HEK293 (cell line): Measurements from ENCODE around the gene GPRASP2.

ENCODE experiments used
- RBAK ChIP-seq: fragments of 450-650 bp; formaldehyde crosslinking; IDR thresholded peaks from 2 replicates; pipeline ENCODE4 v1.5.1; 2016; ENCODE audit warnings: missing biosample characterization, missing genetic modification characterization
- REPIN1 ChIP-seq: fragments of 450-650 bp; formaldehyde crosslinking; IDR thresholded peaks from 2 replicates; pipeline ENCODE4 v1.5.1; 2017; ENCODE audit warnings: missing biosample characterization, missing genetic modification characterization, low read depth
- ZFP3 ChIP-seq: fragments of 450-650 bp; formaldehyde crosslinking; IDR thresholded peaks from 2 replicates; pipeline ENCODE4 v1.5.1; 2016; ENCODE audit warnings: low read depth, missing biosample characterization, missing genetic modification characterization
- ZNF175 ChIP-seq: fragments of 450-650 bp; formaldehyde crosslinking; IDR thresholded peaks from 2 replicates; pipeline ENCODE4 v1.5.1; 2016; ENCODE audit warnings: missing biosample characterization, missing genetic modification characterization
- ZNF24 ChIP-seq: fragments of 450-650 bp; formaldehyde crosslinking; IDR thresholded peaks from 2 replicates; pipeline ENCODE4 v1.5.1; 2016; ENCODE audit warnings: missing biosample characterization, missing genetic modification characterization
- ZNF302 ChIP-seq: fragments of 450-650 bp; formaldehyde crosslinking; IDR thresholded peaks from 2 replicates; pipeline ENCODE4 v1.5.1; 2016; ENCODE audit warnings: missing biosample characterization, missing genetic modification characterization, low read depth
- ZNF621 ChIP-seq: fragments of 450-650 bp; formaldehyde crosslinking; IDR thresholded peaks from 2 replicates; pipeline ENCODE4 v1.5.1; 2017; ENCODE audit warnings: missing biosample characterization, missing genetic modification characterization
- ZNF776 ChIP-seq: fragments of 450-650 bp; formaldehyde crosslinking; IDR thresholded peaks from 2 replicates; pipeline ENCODE4 v1.5.0; 2017; ENCODE audit warnings: missing biosample characterization, missing genetic modification characterization, borderline replicate concordance
- ZNF830 ChIP-seq: fragments of 450-650 bp; IDR thresholded peaks from 2 replicates; pipeline ENCODE4 v1.5.0; 2018; ENCODE audit warnings: missing biosample characterization, missing genetic modification characterization, low read depth, mild to moderate bottlenecking, moderate library complexity
- ZSCAN5A ChIP-seq: fragments of 450-650 bp; formaldehyde crosslinking; IDR thresholded peaks from 2 replicates; pipeline ENCODE4 v1.5.1; 2016; ENCODE audit warnings: missing biosample characterization, missing genetic modification characterization
- TF ChIP-seq, protein P1 (sequence below): fragments of 450-650 bp; formaldehyde crosslinking; IDR thresholded peaks from 2 replicates; pipeline ENCODE4 v1.5.1; 2016; ENCODE audit warnings: missing biosample characterization, missing genetic modification characterization
- TF ChIP-seq, protein P2 (sequence below): fragments of 450-650 bp; formaldehyde crosslinking; IDR thresholded peaks from 2 replicates; pipeline ENCODE4 v1.5.1; 2017; ENCODE audit warnings: missing biosample characterization, mild to moderate bottlenecking, missing genetic modification characterization, moderate library complexity

DNA sequence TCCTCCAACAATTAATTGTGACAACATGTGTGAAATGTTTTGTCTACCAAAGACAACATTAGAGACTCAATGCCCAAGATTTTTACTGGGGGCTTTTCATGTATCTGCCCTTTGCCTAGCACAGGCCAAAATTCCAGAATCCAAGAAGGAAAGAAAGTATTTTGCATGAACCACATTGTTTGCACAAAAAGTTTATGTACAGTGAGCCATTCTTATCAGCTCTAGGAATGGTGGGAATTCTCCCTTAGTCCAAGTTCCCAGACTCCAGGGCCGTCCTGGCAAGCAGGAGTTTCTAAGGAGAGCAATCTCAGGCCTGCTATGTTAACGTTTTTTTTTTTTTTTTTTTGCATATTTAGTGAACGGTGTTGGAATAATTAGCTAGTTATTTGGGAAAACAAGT lies 39.4 kb upstream of the GPRASP2 start:
- TF ChIP-seq, protein P1, sequence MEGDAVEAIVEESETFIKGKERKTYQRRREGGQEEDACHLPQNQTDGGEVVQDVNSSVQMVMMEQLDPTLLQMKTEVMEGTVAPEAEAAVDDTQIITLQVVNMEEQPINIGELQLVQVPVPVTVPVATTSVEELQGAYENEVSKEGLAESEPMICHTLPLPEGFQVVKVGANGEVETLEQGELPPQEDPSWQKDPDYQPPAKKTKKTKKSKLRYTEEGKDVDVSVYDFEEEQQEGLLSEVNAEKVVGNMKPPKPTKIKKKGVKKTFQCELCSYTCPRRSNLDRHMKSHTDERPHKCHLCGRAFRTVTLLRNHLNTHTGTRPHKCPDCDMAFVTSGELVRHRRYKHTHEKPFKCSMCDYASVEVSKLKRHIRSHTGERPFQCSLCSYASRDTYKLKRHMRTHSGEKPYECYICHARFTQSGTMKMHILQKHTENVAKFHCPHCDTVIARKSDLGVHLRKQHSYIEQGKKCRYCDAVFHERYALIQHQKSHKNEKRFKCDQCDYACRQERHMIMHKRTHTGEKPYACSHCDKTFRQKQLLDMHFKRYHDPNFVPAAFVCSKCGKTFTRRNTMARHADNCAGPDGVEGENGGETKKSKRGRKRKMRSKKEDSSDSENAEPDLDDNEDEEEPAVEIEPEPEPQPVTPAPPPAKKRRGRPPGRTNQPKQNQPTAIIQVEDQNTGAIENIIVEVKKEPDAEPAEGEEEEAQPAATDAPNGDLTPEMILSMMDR (tag by site-specific recombination): no peak
- no peak for TF ChIP-seq ZNF830
- TF ChIP-seq ZNF621 (tag by site-specific recombination): no peak
- TF ChIP-seq ZNF175 (tag by site-specific recombination): no peak
- TF ChIP-seq ZNF302 (tag by site-specific recombination): no peak
- no peak for TF ChIP-seq RBAK
- no peak for TF ChIP-seq ZNF776 (tag by site-specific recombination)
- no peak for TF ChIP-seq ZFP3
- no peak for TF ChIP-seq REPIN1 (tag by site-specific recombination)
- no peak for TF ChIP-seq ZSCAN5A (tag by site-specific recombination)
- TF ChIP-seq, protein P2, sequence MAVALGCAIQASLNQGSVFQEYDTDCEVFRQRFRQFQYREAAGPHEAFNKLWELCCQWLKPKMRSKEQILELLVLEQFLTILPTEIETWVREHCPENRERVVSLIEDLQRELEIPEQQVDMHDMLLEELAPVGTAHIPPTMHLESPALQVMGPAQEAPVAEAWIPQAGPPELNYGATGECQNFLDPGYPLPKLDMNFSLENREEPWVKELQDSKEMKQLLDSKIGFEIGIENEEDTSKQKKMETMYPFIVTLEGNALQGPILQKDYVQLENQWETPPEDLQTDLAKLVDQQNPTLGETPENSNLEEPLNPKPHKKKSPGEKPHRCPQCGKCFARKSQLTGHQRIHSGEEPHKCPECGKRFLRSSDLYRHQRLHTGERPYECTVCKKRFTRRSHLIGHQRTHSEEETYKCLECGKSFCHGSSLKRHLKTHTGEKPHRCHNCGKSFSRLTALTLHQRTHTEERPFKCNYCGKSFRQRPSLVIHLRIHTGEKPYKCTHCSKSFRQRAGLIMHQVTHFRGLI (tag by site-specific recombination): no peak
- TF ChIP-seq ZNF24 (tag by site-specific recombination): no peak
